Activated CD4-positive, CD25-positive, alpha-beta regulatory T cell (primary cell): Measurements from ENCODE around the gene TRPM1.

ENCODE experiments used
- DNase-seq, 4 experiments: peaks; one replicate each; lab custom pipeline; 2025; lab: John Stamatoyannopoulos, UW

Gene TRPM1

GRCh38 chr15:31049111-31049510 is 52.4 kb downstream of the TRPM1 start:
- no peak for DNase-seq

- DNase-seq: no peak
Measured at GRCh38 chr15:31047437-31047836, 54.1 kb downstream of the TRPM1 start.

- no peak for DNase-seq
Measured at GRCh38 chr15:31046759-31047359, 54.7 kb downstream of the TRPM1 start.

GRCh38 chr15:31045606-31046005 is 55.9 kb downstream of the TRPM1 start:
- no peak for DNase-seq

DNA sequence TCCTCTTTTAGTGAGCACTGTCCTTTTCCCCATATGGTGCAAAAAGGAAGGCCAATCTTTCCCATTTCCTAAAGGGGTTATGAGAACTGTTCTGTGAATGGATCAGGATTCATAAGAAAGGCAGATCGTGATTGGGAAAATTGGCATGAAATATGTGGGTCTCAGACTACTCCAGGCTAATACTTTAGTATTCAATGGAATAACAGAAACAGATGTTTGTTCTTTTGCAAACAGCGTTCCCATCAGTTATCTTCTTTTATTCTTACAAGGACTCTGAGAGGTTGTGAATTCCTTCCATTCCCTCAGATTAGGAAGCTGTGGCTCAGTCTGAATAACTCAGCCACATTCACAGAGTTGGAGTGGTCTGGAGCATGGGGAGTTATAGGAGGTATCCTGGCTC is 58.8 kb downstream of the TRPM1 start:
- no peak for DNase-seq

GRCh38 chr15:31041610-31042009 is 59.9 kb downstream of the TRPM1 start:
- no peak for DNase-seq

DNA sequence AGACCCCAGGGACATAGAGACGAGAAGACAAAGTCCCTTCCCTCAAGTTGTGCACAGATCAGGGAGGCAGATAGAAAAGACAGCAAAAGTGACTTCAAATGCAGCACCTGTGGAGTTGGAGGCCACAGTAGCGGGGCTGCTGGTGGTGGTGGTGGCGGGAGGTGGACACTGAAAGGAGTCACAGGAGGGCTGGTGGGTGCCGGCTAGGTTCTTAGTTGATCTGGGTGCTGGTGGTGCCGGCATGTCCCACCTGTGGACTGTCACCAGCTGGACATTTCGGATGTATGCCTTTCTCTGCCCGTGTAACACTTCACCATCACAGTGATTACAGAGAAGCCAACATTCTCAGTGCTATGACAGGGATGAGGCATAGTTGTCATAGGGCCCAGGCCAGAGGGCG is 60.9 kb downstream of the TRPM1 start:
- DNase-seq: no peak

GRCh38 chr15:31039961-31040360 is 61.6 kb downstream of the TRPM1 start:
- DNase-seq: no peak

DNA sequence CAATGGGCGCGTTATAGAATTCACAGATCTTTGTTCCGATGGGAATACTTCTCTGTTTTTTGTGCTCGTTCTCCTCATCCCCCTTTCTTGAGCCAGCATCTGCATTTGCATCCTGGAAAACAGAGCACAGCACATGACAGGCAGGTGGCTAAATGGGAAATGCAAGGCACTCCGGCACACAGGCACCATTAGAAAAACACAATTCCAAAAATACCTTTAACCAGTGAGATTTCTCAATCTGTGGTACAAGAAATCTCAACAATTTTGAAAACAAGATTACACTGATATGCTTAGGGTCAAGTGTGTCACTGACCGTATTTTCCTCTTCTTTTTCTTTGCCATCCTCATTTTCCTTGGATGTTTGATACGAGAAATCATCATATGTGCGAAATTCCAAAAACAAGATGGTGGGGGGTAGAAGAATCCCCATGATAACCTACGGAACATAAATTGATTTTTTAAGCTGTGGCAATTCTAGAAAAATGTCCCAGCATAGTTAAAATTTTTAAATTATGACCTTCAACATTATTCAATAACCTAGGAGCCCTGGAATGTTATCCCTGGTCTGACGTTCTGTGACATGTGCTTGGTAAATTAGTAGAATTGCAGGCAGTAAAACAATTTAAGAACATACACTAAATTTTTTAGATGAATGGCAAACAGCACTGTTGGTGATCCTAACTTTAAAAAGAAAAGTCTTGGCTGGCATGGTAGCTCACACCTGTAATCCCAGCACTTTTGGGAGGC is 63.6 kb downstream of the TRPM1 start:
- DNase-seq: no peak

- DNase-seq: no peak
Measured at GRCh38 chr15:31036783-31037182, 64.7 kb downstream of the TRPM1 start.

- DNase-seq: no peak
Measured at GRCh38 chr15:31035610-31036009, 65.9 kb downstream of the TRPM1 start.

DNA sequence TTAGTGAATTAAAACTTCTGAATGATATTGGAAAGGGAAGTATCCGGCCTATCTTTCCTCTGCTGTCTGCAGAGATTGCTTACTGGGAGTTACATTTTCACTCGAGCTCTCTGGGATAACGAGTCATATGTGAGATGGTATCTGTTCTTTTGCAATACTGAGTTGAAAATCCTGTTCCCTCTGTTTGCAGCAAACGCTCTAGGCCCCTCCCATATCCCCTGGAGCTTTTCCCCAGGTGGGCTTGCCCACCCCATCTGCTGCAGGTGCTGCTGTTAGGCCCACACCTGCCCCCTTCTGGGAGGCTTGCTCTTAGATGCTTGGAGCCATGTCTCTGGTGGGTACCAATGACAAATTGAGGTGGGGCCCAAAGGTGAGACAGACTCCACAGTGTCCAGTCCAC is 67.4 kb downstream of the TRPM1 start:
- DNase-seq: no peak

DNA sequence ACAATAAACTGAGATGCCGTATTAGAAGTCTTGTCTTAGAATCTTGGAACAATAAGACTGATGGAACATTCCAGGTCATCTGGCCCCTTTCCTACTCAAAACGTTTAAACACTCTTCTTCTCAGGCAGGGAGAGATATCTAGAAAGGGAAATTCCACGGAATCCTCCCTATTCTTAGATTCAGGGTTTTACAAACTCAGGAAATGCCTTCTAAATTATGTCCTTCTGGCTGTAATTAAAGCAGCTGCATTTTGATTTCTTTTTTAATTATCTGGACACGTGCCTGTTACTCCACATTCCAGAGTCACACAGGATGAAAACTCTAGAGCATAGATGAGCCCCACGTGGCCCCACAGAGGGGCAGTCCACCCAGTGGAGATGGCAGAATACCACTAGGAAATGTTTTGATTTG is 68.6 kb downstream of the TRPM1 start:
- DNase-seq: no peak

GRCh38 chr15:31031471-31032067 is 70.0 kb downstream of the TRPM1 start:
- DNase-seq: no peak

GRCh38 chr15:31027910-31028578 is 73.5 kb downstream of the TRPM1 start:
- DNase-seq: no peak

DNA sequence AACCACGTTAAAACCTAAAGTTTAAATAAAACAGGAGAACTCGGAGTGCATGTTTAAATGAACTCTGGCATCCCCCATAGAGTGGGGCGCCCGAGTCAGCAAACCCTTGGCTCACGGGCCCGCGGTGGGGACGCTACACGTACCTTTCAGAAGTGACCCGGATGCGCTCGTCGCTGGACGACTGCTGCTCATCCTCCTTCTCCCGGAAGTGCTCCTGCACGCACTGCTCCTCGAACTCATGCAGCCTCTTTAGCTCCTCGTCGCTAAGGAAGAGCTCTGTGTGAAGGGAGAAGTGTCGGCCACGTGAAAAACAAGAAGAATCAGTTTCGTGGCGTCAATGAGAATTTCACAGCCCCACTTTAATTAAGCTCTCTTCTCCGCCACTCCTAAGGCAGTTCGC is 75.5 kb downstream of the TRPM1 start:
- DNase-seq: no peak

- no peak for DNase-seq
Measured at GRCh38 chr15:31024979-31025378, 76.5 kb downstream of the TRPM1 start.

DNA sequence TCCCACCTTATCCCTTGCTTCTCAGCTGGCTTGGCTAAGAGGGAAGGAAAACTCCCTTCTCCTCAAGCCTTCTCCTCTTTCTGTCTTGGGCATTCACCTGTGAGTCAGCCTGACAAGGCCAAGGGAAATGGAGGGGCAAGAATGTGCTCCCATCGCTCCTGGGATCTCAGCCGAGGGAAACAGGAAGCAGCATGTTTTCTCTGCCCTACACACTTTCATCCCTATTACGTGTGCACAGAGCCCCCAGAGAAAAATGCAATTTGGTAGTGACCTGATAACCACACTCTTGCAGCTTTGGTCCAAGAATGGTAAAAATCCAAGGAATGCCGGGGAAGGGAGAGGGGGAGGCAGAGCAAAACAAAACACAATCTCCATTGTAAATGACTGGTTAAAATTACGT is 77.2 kb downstream of the TRPM1 start:
- no peak for DNase-seq

DNA sequence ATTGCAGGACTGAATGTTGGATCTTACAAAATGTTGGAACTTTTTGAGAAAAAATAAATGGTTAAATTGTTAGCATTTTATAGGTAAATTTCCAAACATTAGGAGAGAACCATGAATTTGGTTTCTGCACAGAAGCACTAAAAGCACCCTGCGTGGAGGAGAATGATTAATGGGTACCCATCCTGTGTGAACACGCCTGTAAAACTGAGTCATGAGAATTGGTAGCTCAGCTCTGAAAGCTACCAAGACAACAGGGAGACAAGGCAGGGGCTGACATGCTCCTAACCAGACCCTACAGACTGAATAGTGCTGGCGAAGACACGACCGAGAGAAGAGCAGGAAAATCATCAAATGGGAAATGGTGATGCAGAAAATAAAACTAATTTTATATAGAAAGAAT is 77.7 kb downstream of the TRPM1 start:
- no peak for DNase-seq

- DNase-seq: no peak
Measured at GRCh38 chr15:31021067-31021665, 80.4 kb downstream of the TRPM1 start.

- DNase-seq: no peak
Measured at GRCh38 chr15:31020542-31020941, 81.0 kb downstream of the TRPM1 start.

DNA sequence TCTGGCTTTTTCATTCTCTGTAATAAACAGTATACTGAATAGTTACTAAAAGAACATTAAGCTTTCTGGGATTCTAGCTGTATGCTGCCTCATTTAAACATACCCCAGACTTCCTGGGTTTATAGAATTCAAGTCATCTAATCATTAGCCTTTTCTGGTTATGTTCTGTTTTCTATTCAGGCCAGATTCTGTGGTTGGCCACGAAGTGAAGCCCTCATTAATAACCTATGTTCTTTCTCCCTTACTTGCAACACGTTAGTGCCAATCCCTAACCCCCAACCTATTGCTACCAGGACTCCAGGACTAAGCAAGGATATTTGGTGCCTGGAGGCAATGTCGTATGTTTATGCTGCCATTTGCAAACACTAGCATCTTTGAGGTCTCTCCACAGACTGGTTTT is 81.5 kb downstream of the TRPM1 start:
- DNase-seq: no peak

- DNase-seq: no peak
Measured at GRCh38 chr15:31017311-31017710, 84.2 kb downstream of the TRPM1 start.
